Measurements from ENCODE around the gene MARCHF4. TPM values are rescaled to one million over a fixed set of nuclear protein-coding genes. Genes with fewer than 3 reads are reported as not detected.

MARCHF4 gene
- total RNA-seq = 0.94 and 7.8 TPM in 2 replicates

GRCh38 chr2:216371721-216372702, at the start of gene MARCHF4:
TSS of gene MARCHF4 (minus strand) at chr2:216372483. CDS start at chr2:216370260, 2,223 bp downstream.

GRCh38 chr2:216412022-216412999, 40.0 kb upstream of the MARCHF4 start, which contains the start of gene SMARCAL1:
TSS of gene SMARCAL1 (plus strand) at chr2:216412484. CDS start at chr2:216414705, 2,221 bp downstream.

Other genes starting within 250 kb of the MARCHF4 start
- gene SMARCAL1, start 40.0 kb upstream of the MARCHF4 start, total RNA-seq = 12.3 and 14.5 TPM in 2 replicates
- gene RPL37A, start 126.4 kb upstream of the MARCHF4 start, total RNA-seq = 2,704 and 3,626 TPM in 2 replicates

Measured in pericardium fibroblast (primary cell).